IMR-90 (cell line): ENCODE results near the gene HMCES. TPM values are rescaled to one million over a fixed set of nuclear protein-coding genes. Genes with fewer than 3 reads are reported as not detected.

Experiments used
- ATAC-seq: fragments of 200-7000 bp; cut with Tn5 transposase; 2 replicates; pipeline ENCODE4 v1.9.1; 2020; ENCODE audit warnings: low read depth, mild to moderate bottlenecking, moderate library complexity
- BruUV-seq: library from RNA; stranded (reverse); fragments of 400-500 nt; replicated peaks from 2 replicates; lab custom pipeline; 2021; lab: Mats Ljungman, UMichigan
- CTCF ChIA-PET: fragments of 300-600 bp; formaldehyde crosslinking; extraction: SDS; loops from one replicate; lab custom pipeline; 2021; ENCODE audit warnings: antibody characterized with exemption; lab: Yijun Ruan, JAX
- POLR2A ChIA-PET: fragments of 300-600 bp; sonication (Branson Sonifier 250); formaldehyde crosslinking; loops from one replicate; lab custom pipeline; 2022; ENCODE audit warnings: antibody characterized with exemption; ENCODE audit not compliant: unreplicated experiment; lab: Charles Lee
- DNase-seq: peaks from one replicate; pipeline ENCODE4 v3.0.0; 2013
- H2AFZ ChIP-seq: replicated peaks from 2 replicates; pipeline ENCODE3; 2013; ENCODE audit warnings: low read length, mild to moderate bottlenecking; ENCODE audit not compliant: poor library complexity
- H2AK5ac ChIP-seq: 2 replicates; pipeline ENCODE4 v1.6.1; 2013; ENCODE audit warnings: low read depth, low read length, inconsistent platforms
- H2AK9ac ChIP-seq: replicated peaks from 2 replicates; pipeline ENCODE3; 2013; ENCODE audit warnings: mild to moderate bottlenecking, low read depth, low read length, moderate library complexity; ENCODE audit not compliant: poor library complexity
- H2BK120ac ChIP-seq: 2 replicates; pipeline ENCODE4 v1.6.1; 2013; ENCODE audit warnings: low read depth, low read length, inconsistent platforms
- H2BK15ac ChIP-seq: 3 replicates; pipeline ENCODE4 v1.6.1; 2013; ENCODE audit warnings: low read depth, low read length, inconsistent platforms
- H2BK20ac ChIP-seq: 2 replicates; pipeline ENCODE4 v1.6.1; 2013; ENCODE audit warnings: low read depth, mild to moderate bottlenecking, inconsistent platforms, low read length, moderate library complexity
- H2BK5ac ChIP-seq: 2 replicates; pipeline ENCODE4 v1.6.1; 2013; ENCODE audit warnings: mild to moderate bottlenecking, low read depth, low read length, inconsistent platforms; ENCODE audit not compliant: poor library complexity, severe bottlenecking
- H3K14ac ChIP-seq: replicated peaks from 2 replicates; pipeline ENCODE4 v1.6.1; 2013; ENCODE audit warnings: low read depth, low read length, inconsistent platforms
- H3K18ac ChIP-seq: 2 replicates; pipeline ENCODE4 v1.6.1; 2013; ENCODE audit warnings: low read depth, low read length, control low read depth
- H3K23ac ChIP-seq: 2 replicates; pipeline ENCODE4 v1.6.1; 2013; ENCODE audit warnings: low read depth, low read length, inconsistent platforms
- H3K27ac ChIP-seq: 2 replicates; pipeline ENCODE4 v1.5.1; 2013; ENCODE audit warnings: mild to moderate bottlenecking, control low read depth, low read length; ENCODE audit not compliant: insufficient read depth
- H3K27me3 ChIP-seq: 2 replicates; pipeline ENCODE4 v1.6.1; 2013; ENCODE audit warnings: low read length; ENCODE audit not compliant: control insufficient read depth, insufficient read depth
- H3K36me3 ChIP-seq: 2 replicates; pipeline ENCODE4 v1.6.1; 2013; ENCODE audit warnings: low read length, mixed read lengths; ENCODE audit not compliant: control insufficient read depth, insufficient read depth
- H3K4ac ChIP-seq: 2 replicates; pipeline ENCODE4 v1.6.1; 2013; ENCODE audit warnings: low read depth, low read length, inconsistent platforms
- H3K4me1 ChIP-seq: 2 replicates; pipeline ENCODE4 v1.6.1; 2013; ENCODE audit warnings: low read length, mixed read lengths; ENCODE audit not compliant: control insufficient read depth, insufficient read depth
- H3K4me2 ChIP-seq: 2 replicates; pipeline ENCODE4 v1.6.1; 2013; ENCODE audit warnings: low read depth, mild to moderate bottlenecking, control low read depth, low read length, moderate library complexity
- H3K4me3 ChIP-seq: 2 replicates; pipeline ENCODE4 v1.5.1; 2013; ENCODE audit warnings: low read depth, mild to moderate bottlenecking, control low read depth, low read length, moderate library complexity; ENCODE audit not compliant: insufficient read depth
- H3K56ac ChIP-seq: 2 replicates; pipeline ENCODE4 v1.6.1; 2013; ENCODE audit warnings: low read length, inconsistent platforms; ENCODE audit not compliant: insufficient read depth; ENCODE audit errors: extremely low read depth
- H3K79me1 ChIP-seq, 2 experiments: 2 replicates each; pipeline ENCODE4 v1.6.1; 2013; ENCODE audit warnings: low read length in 2 of 2, inconsistent platforms in 1 of 2, low read depth in 1 of 2
- H3K9ac ChIP-seq: 2 replicates; pipeline ENCODE4 v1.6.1; 2013; ENCODE audit warnings: low read depth, low read length, control low read depth
- H3K9me1 ChIP-seq: 2 replicates; pipeline ENCODE4 v1.6.1; 2013; ENCODE audit warnings: low read length, inconsistent platforms; ENCODE audit not compliant: insufficient read depth
- H3K9me3 ChIP-seq: 2 replicates; pipeline ENCODE4 v1.6.1; 2013; ENCODE audit warnings: low read length; ENCODE audit not compliant: control insufficient read depth, insufficient read depth
- H4K20me1 ChIP-seq: 2 replicates; pipeline ENCODE4 v1.6.1; 2013; ENCODE audit warnings: low read length, inconsistent platforms; ENCODE audit not compliant: insufficient read depth
- H4K5ac ChIP-seq: 2 replicates; pipeline ENCODE4 v1.6.1; 2013; ENCODE audit warnings: mild to moderate bottlenecking, low read depth, low read length, control low read depth
- H4K8ac ChIP-seq, 2 experiments: 2 replicates each; pipeline ENCODE4 v1.6.1; 2013; ENCODE audit warnings: low read depth in 2 of 2, low read length in 2 of 2, control low read depth in 1 of 2, inconsistent platforms in 1 of 2
- H4K91ac ChIP-seq: 2 replicates; pipeline ENCODE4 v1.6.1; 2013; ENCODE audit warnings: low read depth, low read length, inconsistent platforms; ENCODE audit not compliant: insufficient read depth
- BHLHE40 ChIP-seq: fragments of 150-350 bp; IDR thresholded peaks from 2 replicates; pipeline ENCODE4 v1.6.1; 2016; ENCODE audit warnings: mild to moderate bottlenecking, low read depth, low read length
- CEBPB ChIP-seq: IDR thresholded peaks from 2 replicates; pipeline ENCODE4 v1.6.1; 2012; ENCODE audit warnings: low read depth, low read length, improper control_type of control experiment
- MAFK ChIP-seq: IDR thresholded peaks from 2 replicates; pipeline ENCODE4 v1.6.1; 2012; ENCODE audit warnings: low read depth, low read length, improper control_type of control experiment
- MAZ ChIP-seq: IDR thresholded peaks from 2 replicates; pipeline ENCODE4 v1.6.1; 2012; ENCODE audit warnings: low read depth, mild to moderate bottlenecking, low read length, improper control_type of control experiment, moderate library complexity, borderline replicate concordance
- MXI1 ChIP-seq: IDR thresholded peaks from 2 replicates; pipeline ENCODE4 v1.6.1; 2012; ENCODE audit warnings: low read depth, mild to moderate bottlenecking, low read length, moderate library complexity, borderline replicate concordance
- POLR2A ChIP-seq: IDR thresholded peaks from 2 replicates; pipeline ENCODE4 v1.6.1; 2012; ENCODE audit warnings: mild to moderate bottlenecking, low read depth, low read length
- RCOR1 ChIP-seq: IDR thresholded peaks from 2 replicates; pipeline ENCODE4 v1.6.1; 2012; ENCODE audit warnings: mild to moderate bottlenecking, low read length, improper control_type of control experiment; ENCODE audit not compliant: insufficient replicate concordance
- RFX5 ChIP-seq: IDR thresholded peaks from 2 replicates; pipeline ENCODE4 v1.8.0; 2012; ENCODE audit warnings: low read depth, mild to moderate bottlenecking, low read length, moderate library complexity
- SMC3 ChIP-seq: fragments of 150-350 bp; IDR thresholded peaks from 2 replicates; pipeline ENCODE4 v1.6.1; 2016; ENCODE audit warnings: low read depth, mild to moderate bottlenecking, antibody characterized with exemption, low read length, moderate library complexity
- WGBS, 2 experiments: methylation state at CpG; one replicate each; pipeline versions ENCODE4 v1.1.5 to v1.1.7; 2013; ENCODE audit warnings: missing lambda C conversion rate in 2 of 2; ENCODE audit not compliant: insufficient read length in 1 of 2; ENCODE audit errors: extremely low coverage in 2 of 2; 5-methylcytosine and 5-hydroxymethylcytosine counted together
- dilution Hi-C: fragments of 300-500 bp; cut with HindIII; formaldehyde crosslinking; loops from one replicate; pipeline ENCODE4 v1.14.3; 2018; ENCODE audit warnings: low sequenced_read_pairs; ENCODE audit not compliant: unreplicated experiment
- in situ Hi-C: fragments of 300-500 bp; cut with MboI; formaldehyde crosslinking; loops from 3 replicates; pipeline ENCODE4 v1.14.3; 2019; ENCODE audit warnings: low sequenced_read_pairs, inconsistent platforms, mixed read lengths
- intact Hi-C: fragments of 100-400 bp; cut with micrococcal nuclease; formaldehyde crosslinking; loops from 2 replicates; pipeline ENCODE4 v1.10.0; 2022
- polyA plus RNA-seq, 3 experiments: library from polyadenylated mRNA; depleted of rRNA; stranded (reverse); fragments of >200 nt; gene quantifications; 2 replicates each; pipeline ENCODE4 v1.2.3, GENCODE V29; 2012; ENCODE audit warnings: low replicate concordance in 1 of 3
- total RNA-seq: library from RNA; depleted of rRNA; stranded (reverse); fragments of >200 nt; gene quantifications from 2 replicates; pipeline ENCODE4 v1.2.3, GENCODE V29; 2012
- TF ChIP-seq, protein P1 (sequence below): fragments of 150-350 bp; IDR thresholded peaks from 2 replicates; pipeline ENCODE4 v1.6.1; 2017; ENCODE audit warnings: mild to moderate bottlenecking, antibody characterized with exemption, low read length, low read depth
- TF ChIP-seq, protein P2 (sequence below): fragments of 150-350 bp; IDR thresholded peaks from 2 replicates; pipeline ENCODE4 v1.6.1; 2016; ENCODE audit warnings: low read depth, mild to moderate bottlenecking, low read length, moderate library complexity, borderline replicate concordance
- TF ChIP-seq, protein P3 (sequence below): conservative IDR thresholded peaks from 2 replicates; pipeline ENCODE4 v1.5.1; 2012; ENCODE audit warnings: mild to moderate bottlenecking, low read depth, low read length, improper control_type of control experiment

HMCES gene
- total and polyA plus RNA-seq, 2 of the 4 experiments (the other 2 are of a cell fraction): 26.0 to 30.5 TPM

DNA sequence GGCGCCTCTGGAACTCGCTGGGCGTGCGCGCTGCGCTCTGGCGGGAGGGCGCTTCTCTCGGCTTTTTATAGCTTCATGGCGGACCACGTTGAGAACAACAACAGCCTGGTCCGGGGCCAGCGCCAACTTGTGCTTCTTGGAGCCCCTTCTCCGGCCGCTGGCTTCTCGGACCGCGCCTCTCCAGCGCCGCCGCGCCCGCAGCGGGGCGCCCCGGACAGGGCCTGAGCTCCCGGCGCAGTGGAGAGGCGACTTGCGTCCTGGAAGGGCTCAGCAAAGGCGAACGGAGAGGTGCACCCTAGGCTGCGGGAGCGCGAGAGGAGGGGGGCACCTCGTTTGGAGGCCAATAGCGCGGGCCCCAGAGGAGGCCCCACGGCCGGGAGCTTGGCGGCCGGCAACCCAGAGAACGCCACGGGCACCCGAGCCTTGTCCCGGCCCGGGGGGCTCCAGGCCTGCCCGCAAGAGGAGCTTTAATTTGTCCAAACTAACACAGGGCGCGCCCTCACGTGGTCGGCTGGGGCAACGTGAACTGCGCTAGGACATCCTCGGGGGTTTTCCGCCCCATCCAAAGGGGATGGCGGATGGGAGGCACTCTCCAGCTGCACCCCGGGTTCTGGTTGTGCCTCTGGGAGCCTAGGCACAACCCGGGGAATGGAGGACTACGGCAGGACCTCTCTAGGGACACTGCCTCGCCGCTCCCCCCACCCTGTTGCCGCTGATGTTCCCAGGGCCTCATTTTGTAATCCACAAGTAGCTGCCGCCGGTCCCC is 37.8 kb downstream of the HMCES start:
- BruUV-seq: no TSS peak
- WGBS, 2 experiments: 0% methylated on average over 34 of the region's 65 CpGs; no CpG with 5 or more reads in 1 of the 2 experiments
- Histone ChIP-seq H3K4me3 (peak overlapping the region; percentile 91), H3K9ac (peak overlapping the region; percentile 69), H4K91ac (no peak overlapping the region; the same call in 1 of the 2 replicates), H3K23ac (no peak overlapping the region), H2BK20ac (no peak overlapping the region), H3K79me1 (peaks cover 0 to 43% of the 10 kb centered on the region in 2 experiments; a peak in 3 of 4 replicates), H3K27me3 (no peaks in the 10 kb centered on the region), H4K5ac (peak overlapping the region; percentile 84), H3K4me2 (peak overlapping the region; percentile 90), H3K4me1 (peaks cover 6% of the 10 kb centered on the region; the same call in 1 of the 2 replicates), H4K8ac (peak overlapping the region; percentile 43 to 82; a peak in 3 of 4 replicates), H3K14ac (0 out of 2 replicates have a peak overlapping the region, but pooled peaks have one; percentile 63), H2AFZ (peak overlapping the region; percentile 91), H3K4ac (peak overlapping the region; percentile 49), H3K9me3 (no peaks in the 10 kb centered on the region), H3K36me3 (peaks cover 8% of the 10 kb centered on the region), H3K56ac (0 out of 2 replicates have a peak overlapping the region, but pooled peaks have one; percentile 10), H2BK5ac (peak overlapping the region; percentile 56), H3K18ac (no peak overlapping the region), H3K27ac (peak overlapping the region; percentile 73), H4K20me1 (peaks cover 8% of the 10 kb centered on the region; the same call in 1 of the 2 replicates), H2BK120ac (peak overlapping the region; percentile 17; the same call in 1 of the 2 replicates), H2BK15ac (no peak overlapping the region), H3K9me1 (peaks cover 29% of the 10 kb centered on the region), H2AK9ac (peak overlapping the region; percentile 58), H2AK5ac (no peak overlapping the region; the same call in 1 of the 2 replicates)
- in situ Hi-C loops: no loop called here
- CTCF ChIA-PET: interaction anchor here (0.7 to 1.6 kb wide), 8 partner anchors 12 to 346 kb away, joined by 3 to 6 read pairs (median 4); no protein-coding TSS in a partner anchor
- DNase-seq (peak; percentile 76), ATAC-seq (peak; percentile 61)
- intact Hi-C loops: loop anchor here (1.0 kb wide), 1 partner anchor 38 kb away; the partner anchor contains the start of gene HMCES
- POLR2A ChIA-PET: no interaction called here
- dilution Hi-C loops: no loop called here
- TF ChIP-seq, protein P1, sequence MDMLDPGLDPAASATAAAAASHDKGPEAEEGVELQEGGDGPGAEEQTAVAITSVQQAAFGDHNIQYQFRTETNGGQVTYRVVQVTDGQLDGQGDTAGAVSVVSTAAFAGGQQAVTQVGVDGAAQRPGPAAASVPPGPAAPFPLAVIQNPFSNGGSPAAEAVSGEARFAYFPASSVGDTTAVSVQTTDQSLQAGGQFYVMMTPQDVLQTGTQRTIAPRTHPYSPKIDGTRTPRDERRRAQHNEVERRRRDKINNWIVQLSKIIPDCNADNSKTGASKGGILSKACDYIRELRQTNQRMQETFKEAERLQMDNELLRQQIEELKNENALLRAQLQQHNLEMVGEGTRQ: peak; percentile 73
- TF ChIP-seq RFX5 (no peak), POLR2A (no peak), MAZ (peak; percentile 44; the same call in 1 of the 2 replicates), SMC3 (0 out of 2 replicates have a peak, but pooled peaks have one; percentile 5), MXI1 (peak; percentile 79; the same call in 1 of the 2 replicates), CEBPB (no peak), RCOR1 (no peak), BHLHE40 (no peak), MAFK (no peak)
- TF ChIP-seq, protein P2, sequence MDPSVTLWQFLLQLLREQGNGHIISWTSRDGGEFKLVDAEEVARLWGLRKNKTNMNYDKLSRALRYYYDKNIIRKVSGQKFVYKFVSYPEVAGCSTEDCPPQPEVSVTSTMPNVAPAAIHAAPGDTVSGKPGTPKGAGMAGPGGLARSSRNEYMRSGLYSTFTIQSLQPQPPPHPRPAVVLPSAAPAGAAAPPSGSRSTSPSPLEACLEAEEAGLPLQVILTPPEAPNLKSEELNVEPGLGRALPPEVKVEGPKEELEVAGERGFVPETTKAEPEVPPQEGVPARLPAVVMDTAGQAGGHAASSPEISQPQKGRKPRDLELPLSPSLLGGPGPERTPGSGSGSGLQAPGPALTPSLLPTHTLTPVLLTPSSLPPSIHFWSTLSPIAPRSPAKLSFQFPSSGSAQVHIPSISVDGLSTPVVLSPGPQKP: no peak
- TF ChIP-seq, protein P3, sequence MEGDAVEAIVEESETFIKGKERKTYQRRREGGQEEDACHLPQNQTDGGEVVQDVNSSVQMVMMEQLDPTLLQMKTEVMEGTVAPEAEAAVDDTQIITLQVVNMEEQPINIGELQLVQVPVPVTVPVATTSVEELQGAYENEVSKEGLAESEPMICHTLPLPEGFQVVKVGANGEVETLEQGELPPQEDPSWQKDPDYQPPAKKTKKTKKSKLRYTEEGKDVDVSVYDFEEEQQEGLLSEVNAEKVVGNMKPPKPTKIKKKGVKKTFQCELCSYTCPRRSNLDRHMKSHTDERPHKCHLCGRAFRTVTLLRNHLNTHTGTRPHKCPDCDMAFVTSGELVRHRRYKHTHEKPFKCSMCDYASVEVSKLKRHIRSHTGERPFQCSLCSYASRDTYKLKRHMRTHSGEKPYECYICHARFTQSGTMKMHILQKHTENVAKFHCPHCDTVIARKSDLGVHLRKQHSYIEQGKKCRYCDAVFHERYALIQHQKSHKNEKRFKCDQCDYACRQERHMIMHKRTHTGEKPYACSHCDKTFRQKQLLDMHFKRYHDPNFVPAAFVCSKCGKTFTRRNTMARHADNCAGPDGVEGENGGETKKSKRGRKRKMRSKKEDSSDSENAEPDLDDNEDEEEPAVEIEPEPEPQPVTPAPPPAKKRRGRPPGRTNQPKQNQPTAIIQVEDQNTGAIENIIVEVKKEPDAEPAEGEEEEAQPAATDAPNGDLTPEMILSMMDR: peak; percentile 44; the same call in 1 of the 2 replicates
